H1 (cell line): Measurements from ENCODE around the gene CRACDL. TPM values are rescaled to one million over a fixed set of nuclear protein-coding genes. Genes with fewer than 3 reads are reported as not detected.

Source experiments
- CTCF ChIA-PET: fragments of 300-600 bp; sonication (Branson Sonifier 250); formaldehyde crosslinking; loops from one replicate; lab custom pipeline; 2021; ENCODE audit not compliant: partially characterized antibody; lab: Charles Lee
- POLR2A ChIA-PET: fragments of 300-600 bp; sonication (Branson Sonifier 250); formaldehyde crosslinking; loops from one replicate; lab custom pipeline; 2021; ENCODE audit warnings: inconsistent platforms; ENCODE audit not compliant: partially characterized antibody; lab: Charles Lee
- DNase-seq, 2 experiments: peaks; one replicate each; pipeline versions ENCODE4 v3.0.0 to v3.0.0-alpha.2; 2010 to 2022; ENCODE audit warnings: low spot score in 2 of 2, low read depth in 1 of 2, mixed read lengths in 1 of 2
- FAIRE-seq: peaks from 2 replicates; lab custom pipeline; 2011; peaks lifted over from hg19 to GRCh38; lab: Jason Lieb, UNC
- H2AFZ ChIP-seq: 2 replicates; pipeline ENCODE4 v1.8.1; 2012; ENCODE audit warnings: low read length, inconsistent platforms
- H2AK5ac ChIP-seq: 2 replicates; pipeline ENCODE4 v1.6.1; 2013; ENCODE audit warnings: low read depth, low read length
- H2BK120ac ChIP-seq: replicated peaks from 2 replicates; pipeline ENCODE3; 2013; ENCODE audit warnings: low read depth, low read length, inconsistent platforms
- H2BK12ac ChIP-seq: 2 replicates; pipeline ENCODE4 v1.6.1; 2013; ENCODE audit warnings: low read depth, low read length
- H2BK15ac ChIP-seq: 2 replicates; pipeline ENCODE4 v1.6.1; 2013; ENCODE audit warnings: low read length
- H2BK20ac ChIP-seq: 2 replicates; pipeline ENCODE4 v1.6.1; 2013; ENCODE audit warnings: low read length
- H2BK5ac ChIP-seq: 2 replicates; pipeline ENCODE4 v1.6.1; 2013; ENCODE audit warnings: low read depth, low read length
- H3K14ac ChIP-seq: 2 replicates; pipeline ENCODE4 v1.6.1; 2013; ENCODE audit warnings: inconsistent platforms; ENCODE audit not compliant: insufficient read length
- H3K18ac ChIP-seq: 2 replicates; pipeline ENCODE4 v1.6.1; 2013; ENCODE audit warnings: low read length; ENCODE audit errors: extremely low read depth
- H3K23ac ChIP-seq: 2 replicates; pipeline ENCODE4 v1.6.1; 2013; ENCODE audit warnings: inconsistent platforms; ENCODE audit not compliant: insufficient read length
- H3K23me2 ChIP-seq: 2 replicates; pipeline ENCODE4 v1.6.1; 2013; ENCODE audit warnings: low read depth, low read length
- H3K27ac ChIP-seq: 2 replicates; pipeline ENCODE4 v1.6.1; 2011; ENCODE audit warnings: low read depth, low read length, inconsistent platforms
- H3K27me3 ChIP-seq, 4 experiments: replicated peaks in 1 of 4; 1 replicate in 1 of 4; 2 replicates in 3 of 4; pipeline versions ENCODE4 v1.6.1 to v1.8.1; 2011 to 2013; ENCODE audit warnings: low read length in 3 of 4, mild to moderate bottlenecking in 3 of 4, inconsistent platforms in 2 of 4, mixed read lengths in 2 of 4, moderate library complexity in 1 of 4; ENCODE audit not compliant: control insufficient read depth in 3 of 4, insufficient read depth in 3 of 4; ENCODE audit errors: extremely low read depth in 1 of 4
- H3K36me3 ChIP-seq, 4 experiments: 2 replicates each; pipeline versions ENCODE4 v1.6.1 to v1.8.1; 2011 to 2013; ENCODE audit warnings: mild to moderate bottlenecking in 4 of 4, low read length in 3 of 4, moderate library complexity in 2 of 4, control low read depth in 1 of 4, inconsistent platforms in 1 of 4; ENCODE audit not compliant: insufficient read depth in 4 of 4, control insufficient read depth in 2 of 4
- H3K4ac ChIP-seq: replicated peaks from 2 replicates; pipeline ENCODE3; 2013; ENCODE audit warnings: low read length, low read depth, mixed read lengths, inconsistent platforms; ENCODE audit not compliant: insufficient read length
- H3K4me1 ChIP-seq, 4 experiments: replicated peaks in 1 of 4; 1 replicate in 1 of 4; 2 replicates in 3 of 4; pipeline versions ENCODE4 v1.6.1 to v1.8.1; 2011 to 2013; ENCODE audit warnings: low read length in 3 of 4, inconsistent platforms in 2 of 4, mixed read lengths in 1 of 4; ENCODE audit not compliant: insufficient read depth in 4 of 4, control insufficient read depth in 3 of 4
- H3K4me2 ChIP-seq, 2 experiments: 2 replicates each; pipeline versions ENCODE4 v1.6.1 to v1.8.1; 2011 to 2013; ENCODE audit warnings: low read depth in 2 of 2, low read length in 2 of 2, control low read depth in 1 of 2, inconsistent platforms in 1 of 2, mild to moderate bottlenecking in 1 of 2; ENCODE audit not compliant: insufficient read depth in 1 of 2
- H3K4me3 ChIP-seq, 4 experiments: fragments of 200-600, 300-600 bp in 1 of 4; sonication (generic), shearing (Covaris generic), sonication (Bioruptor Twin) in 1 of 4; 2 replicates each; pipeline versions ENCODE4 v1.5.1 to v1.8.1; 2011 to 2016; ENCODE audit warnings: low read length in 4 of 4, low read depth in 3 of 4, control low read depth in 2 of 4, inconsistent platforms in 2 of 4, mild to moderate bottlenecking in 2 of 4, mixed read lengths in 1 of 4, moderate library complexity in 1 of 4; ENCODE audit not compliant: insufficient read depth in 2 of 4; ENCODE audit errors: extremely low read depth in 1 of 4
- H3K56ac ChIP-seq: replicated peaks from 2 replicates; pipeline ENCODE3; 2013; ENCODE audit warnings: low read depth, mild to moderate bottlenecking, mixed read lengths, low read length, inconsistent platforms; ENCODE audit not compliant: insufficient read length
- H3K79me1 ChIP-seq: 2 replicates; pipeline ENCODE4 v1.6.1; 2013; ENCODE audit warnings: low read depth, low read length, control low read depth
- H3K79me2 ChIP-seq, 2 experiments: 2 replicates each; pipeline versions ENCODE4 v1.6.1 to v1.8.1; 2012 to 2013; ENCODE audit warnings: low read length in 2 of 2, mild to moderate bottlenecking in 2 of 2, inconsistent platforms in 1 of 2; ENCODE audit not compliant: insufficient read depth in 2 of 2, control insufficient read depth in 1 of 2
- H3K9ac ChIP-seq, 4 experiments: replicated peaks in 1 of 4; 1 replicate in 1 of 4; 2 replicates in 3 of 4; pipeline versions ENCODE4 v1.6.1 to v1.8.1; 2011 to 2013; ENCODE audit warnings: low read depth in 3 of 4, low read length in 3 of 4, control low read depth in 2 of 4, mild to moderate bottlenecking in 2 of 4, moderate library complexity in 2 of 4, inconsistent platforms in 1 of 4; ENCODE audit errors: extremely low read depth in 1 of 4
- H3K9me3 ChIP-seq, 2 experiments: 2 replicates each; pipeline versions ENCODE4 v1.6.1 to v1.8.1; 2012 to 2013; ENCODE audit warnings: mild to moderate bottlenecking in 2 of 2, moderate library complexity in 2 of 2, control low read depth in 1 of 2, inconsistent platforms in 1 of 2, low read depth in 1 of 2, low read length in 1 of 2, mixed read lengths in 1 of 2; ENCODE audit not compliant: insufficient read depth in 2 of 2
- H4K20me1 ChIP-seq, 2 experiments: replicated peaks in 1 of 2; 2 replicates each; pipeline versions ENCODE3 to v1.8.1; 2011 to 2013; ENCODE audit warnings: inconsistent platforms in 2 of 2, low read length in 2 of 2, mild to moderate bottlenecking in 1 of 2; ENCODE audit not compliant: insufficient read depth in 2 of 2, control insufficient read depth in 1 of 2
- H4K5ac ChIP-seq: 2 replicates; pipeline ENCODE4 v1.6.1; 2013; ENCODE audit warnings: low read length, low read depth, mixed read lengths, inconsistent platforms; ENCODE audit not compliant: insufficient read length
- H4K8ac ChIP-seq: 2 replicates; pipeline ENCODE4 v1.8.0; 2013; ENCODE audit warnings: mild to moderate bottlenecking, moderate library complexity, low read length, inconsistent platforms; ENCODE audit not compliant: insufficient read depth; ENCODE audit errors: extremely low read depth
- H4K91ac ChIP-seq: replicated peaks from 2 replicates; pipeline ENCODE3; 2013; ENCODE audit warnings: low read length, mixed read lengths, inconsistent platforms; ENCODE audit not compliant: insufficient read length
- CBX8 ChIP-seq: fragments of 300-800, 300-1000 bp; sonication (generic); IDR thresholded peaks from 2 replicates; pipeline ENCODE4 v1.7.1; 2016; ENCODE audit warnings: low read depth, low read length, borderline replicate concordance
- polyA plus RNA-seq, 7 experiments: library from polyadenylated mRNA; depleted of rRNA in 3 of 7; stranded (reverse) in 5 of 7; unstranded in 2 of 7; fragments of >200 nt in 5 of 7; fragments of 200-250 nt in 2 of 7; gene quantifications; 1 replicate in 5 of 7; 2 replicates in 1 of 7; 4 replicates in 1 of 7; pipeline versions ENCODE4 v1.2.1 to v1.2.3, GENCODE V29; 2011 to 2013; ENCODE audit warnings: missing spikeins in 2 of 7, mixed read lengths in 2 of 7
- total RNA-seq: library from RNA; stranded (reverse); fragmentation: NEBNext Ultra II Directional; extraction: Animal tissue kit (Norgen Biotek cat#: 25700); gene quantifications from 2 replicates; pipeline ENCODE4 v1.2.1, GENCODE V29; 2021
- TF ChIP-seq, protein P1 (sequence below): IDR thresholded peaks from 2 replicates; pipeline ENCODE4 v1.6.1; 2012; ENCODE audit warnings: low read length, inconsistent platforms

The CRACDL gene
- total and polyA plus RNA-seq, 2 of the 8 experiments (the other 6 are each of a cell fraction or from before 2014, with no cell fraction given), result 0.07 to 0.38 TPM

DNA sequence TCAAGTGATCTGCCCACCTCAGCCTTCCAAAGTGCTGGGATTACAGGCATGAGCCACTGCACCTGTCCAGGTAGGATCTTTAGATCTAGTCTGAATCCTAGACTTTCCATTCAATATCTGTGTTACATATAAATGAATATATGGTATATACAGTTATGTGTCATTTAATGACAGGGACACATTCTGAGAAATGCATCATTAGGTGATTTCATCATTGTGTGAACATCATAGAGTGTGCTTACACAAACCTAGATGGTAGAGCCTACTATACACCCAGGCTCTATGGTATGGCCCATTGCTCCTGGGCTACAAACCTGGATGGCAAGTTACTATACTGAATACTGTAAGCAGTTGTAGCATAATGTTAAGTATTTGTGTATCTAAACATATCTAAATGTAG is 189.6 kb downstream of the CRACDL start:
- Histone ChIP-seq H3K4me3 (no peak overlapping the region), H3K79me2 (no peaks in the 10 kb centered on the region), H3K79me1 (no peaks in the 10 kb centered on the region; the same call in 1 of the 2 replicates), H2BK12ac (no peak overlapping the region), H3K4ac (no peak overlapping the region), H3K14ac (no peak overlapping the region), H2BK5ac (no peak overlapping the region), H3K56ac (no peak overlapping the region), H3K9me3 (no peaks in the 10 kb centered on the region), H3K27me3 (no peaks in the 10 kb centered on the region), H4K91ac (no peak overlapping the region), H4K8ac (no peak overlapping the region), H2AFZ (no peak overlapping the region), H2BK120ac (no peak overlapping the region), H3K4me1 (peaks cover 0 to 3% (median under 1%) of the 10 kb centered on the region in 4 experiments; a peak in 2 of 7 replicates), H3K4me2 (no peak overlapping the region), H3K36me3 (no peaks in the 10 kb centered on the region), H3K23me2 (no peaks in the 10 kb centered on the region), H3K18ac (no peak overlapping the region), H2BK20ac (no peak overlapping the region), H3K27ac (no peak overlapping the region), H3K9ac (no peak overlapping the region), H3K23ac (no peak overlapping the region), H2AK5ac (no peak overlapping the region), H2BK15ac (no peak overlapping the region), H4K20me1 (no peaks in the 10 kb centered on the region), H4K5ac (no peak overlapping the region)
- DNase-seq (no peak), FAIRE-seq (no peak)
- TF ChIP-seq, protein P1, sequence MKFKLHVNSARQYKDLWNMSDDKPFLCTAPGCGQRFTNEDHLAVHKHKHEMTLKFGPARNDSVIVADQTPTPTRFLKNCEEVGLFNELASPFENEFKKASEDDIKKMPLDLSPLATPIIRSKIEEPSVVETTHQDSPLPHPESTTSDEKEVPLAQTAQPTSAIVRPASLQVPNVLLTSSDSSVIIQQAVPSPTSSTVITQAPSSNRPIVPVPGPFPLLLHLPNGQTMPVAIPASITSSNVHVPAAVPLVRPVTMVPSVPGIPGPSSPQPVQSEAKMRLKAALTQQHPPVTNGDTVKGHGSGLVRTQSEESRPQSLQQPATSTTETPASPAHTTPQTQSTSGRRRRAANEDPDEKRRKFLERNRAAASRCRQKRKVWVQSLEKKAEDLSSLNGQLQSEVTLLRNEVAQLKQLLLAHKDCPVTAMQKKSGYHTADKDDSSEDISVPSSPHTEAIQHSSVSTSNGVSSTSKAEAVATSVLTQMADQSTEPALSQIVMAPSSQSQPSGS, result no peak
- TF ChIP-seq CBX8, result no peak
- ChIA-PET POLR2A (no interaction called here), CTCF (no interaction called here)
